GM18870 (cell line): ENCODE results near the gene SFMBT1.
"Not testable (repeated sequence)": the region's sequence is repeated elsewhere in the genome, so short reads cannot be mapped to it uniquely, and the experiment has no call there.

Experiments used
- ATAC-seq: cut with Tn5 transposase; IDR thresholded peaks from one replicate; pipeline ENCODE4 v1.9.1; 2021; ENCODE audit warnings: moderate library complexity; ENCODE audit not compliant: unreplicated experiment

The SFMBT1 gene

DNA sequence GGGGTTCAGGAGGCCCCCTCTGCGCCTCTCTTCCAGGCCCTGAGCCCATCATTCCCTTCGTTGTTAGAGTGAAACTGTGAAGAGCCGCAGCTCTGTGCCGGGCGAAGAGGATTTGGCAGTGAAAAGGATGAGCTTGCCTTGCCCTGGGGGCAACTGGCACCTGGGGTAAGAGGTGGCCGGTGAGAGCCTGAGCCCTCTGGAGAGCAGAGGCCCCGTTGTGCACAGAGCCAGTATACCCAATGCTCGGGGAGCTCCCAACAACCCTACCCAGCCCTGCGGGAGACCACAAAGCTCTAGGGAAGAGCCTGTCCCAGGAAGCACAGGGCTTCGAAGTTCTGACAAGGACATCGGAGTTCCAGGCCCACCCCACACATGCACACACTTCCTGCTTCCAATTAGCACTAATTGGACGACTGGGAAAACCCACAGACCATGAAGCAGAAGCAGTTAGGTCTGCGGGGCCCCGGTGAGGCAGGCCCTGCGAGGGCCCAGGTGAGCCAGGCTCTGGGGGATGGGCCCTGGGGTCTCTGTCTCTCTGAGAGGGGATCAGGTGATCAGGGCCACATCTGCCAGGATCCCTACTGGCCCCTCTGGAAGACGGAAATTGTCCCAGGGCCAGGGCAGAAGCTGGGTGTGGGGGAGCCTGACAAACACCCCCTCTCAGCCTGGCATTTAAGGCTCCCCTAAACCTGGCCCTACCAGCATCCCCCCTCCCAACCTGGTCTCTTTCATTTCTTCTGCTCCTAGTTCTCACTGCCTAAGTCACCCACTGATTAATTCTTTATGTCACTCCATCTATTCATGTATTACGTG lies 27.9 kb upstream of the SFMBT1 start:
- ATAC-seq: no peak

DNA sequence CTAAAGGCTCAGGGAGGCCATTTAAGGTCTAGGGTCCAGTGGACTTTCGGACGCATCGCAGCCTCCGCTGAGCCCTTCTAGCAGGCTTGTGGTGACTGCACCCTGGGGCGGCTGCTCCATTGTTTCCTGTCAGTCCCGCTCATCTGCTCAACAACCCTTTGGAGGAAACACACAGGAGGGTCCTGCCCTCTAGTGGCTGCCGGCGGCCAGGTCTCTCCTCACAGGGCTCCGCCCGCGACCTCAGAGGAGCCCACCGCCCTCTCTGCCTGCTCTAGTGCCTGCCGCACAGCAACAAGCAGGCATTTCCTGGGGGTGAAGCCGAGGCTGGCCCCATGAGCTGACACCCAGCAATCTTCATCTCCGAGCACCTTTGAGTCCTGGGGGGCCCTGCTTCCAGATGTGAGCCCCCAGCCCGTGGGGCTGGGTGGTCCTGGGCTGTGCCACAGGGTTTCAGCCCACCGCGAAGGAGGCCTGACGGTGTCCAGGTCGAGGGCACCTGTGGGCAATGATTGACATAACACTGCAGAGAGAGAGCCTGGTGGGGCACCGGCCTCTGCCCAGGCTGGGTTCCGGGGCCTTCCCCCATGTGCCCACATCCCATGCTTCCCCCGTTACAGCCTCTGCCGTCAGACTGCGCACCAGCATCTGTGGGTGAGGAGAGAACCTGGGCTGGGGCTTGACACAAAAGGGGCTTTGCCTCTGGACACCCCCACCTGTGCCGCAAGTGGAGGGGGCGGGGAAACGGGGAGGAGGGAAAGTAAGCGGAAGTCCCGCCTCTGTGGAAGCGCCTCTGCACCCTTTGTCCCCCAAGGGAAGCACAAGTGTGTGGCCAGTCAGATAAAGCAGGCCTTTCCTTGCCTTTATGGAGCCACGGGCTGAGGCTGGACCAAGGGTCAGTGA lies 27.0 kb upstream of the SFMBT1 start:
- ATAC-seq: peak; percentile 81

DNA sequence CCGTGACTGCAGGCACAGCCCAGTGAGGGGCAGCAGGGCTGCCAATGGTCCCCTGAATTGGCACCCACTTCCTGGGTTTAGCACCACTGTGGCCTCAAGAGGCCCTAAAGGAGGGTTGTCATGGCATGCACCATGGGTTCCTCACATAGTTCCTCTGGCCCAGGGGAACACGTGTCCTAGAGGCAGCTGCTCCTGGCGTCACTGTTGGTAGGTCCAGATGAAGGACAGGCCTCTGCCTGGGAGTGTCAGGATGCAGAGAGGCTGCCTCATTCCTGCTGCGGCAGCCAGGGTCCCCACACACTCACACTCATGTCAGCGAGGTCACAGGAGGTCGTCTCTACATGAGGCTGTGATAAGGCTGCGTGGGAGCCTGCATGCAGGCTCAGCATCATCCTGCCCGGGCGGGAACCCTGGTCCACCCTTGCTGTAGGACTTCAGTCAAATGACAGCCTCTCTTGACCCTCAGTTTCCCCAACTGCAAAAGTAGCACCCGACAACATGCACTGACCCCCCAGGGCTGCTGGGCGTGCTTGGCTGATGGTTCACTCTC lies 26.1 kb upstream of the SFMBT1 start:
- no peak for ATAC-seq

DNA sequence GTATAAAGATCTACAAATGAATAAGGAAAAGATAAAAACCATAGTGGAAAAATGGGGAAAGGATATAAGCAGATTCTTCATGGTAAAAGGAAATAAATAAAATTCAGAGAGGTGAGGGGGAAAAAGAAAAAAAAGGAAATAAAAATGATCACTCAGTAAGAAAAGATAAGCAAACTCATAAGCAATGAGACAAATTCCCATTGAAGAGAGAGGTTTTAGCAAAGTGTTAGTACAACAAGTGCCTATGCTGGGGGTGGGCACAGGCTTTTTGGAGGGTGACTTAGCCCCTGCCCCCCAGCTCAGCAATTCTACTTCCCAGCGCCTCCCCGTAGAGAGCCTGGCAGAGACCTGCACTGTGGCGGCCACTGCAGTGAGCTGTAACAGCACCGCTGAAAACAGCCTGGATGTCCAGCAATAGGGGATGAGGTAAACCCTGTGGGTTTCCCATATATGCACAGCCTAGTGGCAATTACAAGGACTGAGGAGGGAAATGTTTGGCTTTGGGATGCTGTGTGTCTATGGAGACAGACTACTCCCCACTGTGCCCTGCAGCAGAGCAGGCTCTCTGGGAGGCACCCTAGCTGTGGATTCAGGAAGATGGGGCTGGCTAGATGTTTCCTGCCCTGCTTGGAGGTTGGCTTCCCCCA lies 23.7 kb upstream of the SFMBT1 start:
- ATAC-seq: no peak

DNA sequence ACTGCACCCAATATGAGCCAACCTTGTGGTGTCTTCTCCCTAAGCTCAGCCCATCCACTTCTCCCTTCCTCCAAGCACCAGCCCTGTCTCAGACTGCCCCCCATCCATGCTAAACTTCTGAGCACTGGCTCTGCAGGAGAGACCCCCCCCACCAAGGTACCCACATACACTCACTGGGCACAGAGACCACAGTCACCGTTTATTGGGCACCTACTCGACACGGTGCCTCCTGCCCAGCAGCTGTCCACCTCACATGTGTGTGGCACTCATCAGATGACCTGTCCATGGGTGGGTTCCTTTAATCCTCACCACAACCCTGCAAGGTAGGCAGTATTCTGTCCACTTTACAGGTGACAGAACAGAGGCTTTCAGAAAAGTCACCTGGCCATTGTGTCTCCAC lies 22.3 kb upstream of the SFMBT1 start:
- no peak for ATAC-seq

DNA sequence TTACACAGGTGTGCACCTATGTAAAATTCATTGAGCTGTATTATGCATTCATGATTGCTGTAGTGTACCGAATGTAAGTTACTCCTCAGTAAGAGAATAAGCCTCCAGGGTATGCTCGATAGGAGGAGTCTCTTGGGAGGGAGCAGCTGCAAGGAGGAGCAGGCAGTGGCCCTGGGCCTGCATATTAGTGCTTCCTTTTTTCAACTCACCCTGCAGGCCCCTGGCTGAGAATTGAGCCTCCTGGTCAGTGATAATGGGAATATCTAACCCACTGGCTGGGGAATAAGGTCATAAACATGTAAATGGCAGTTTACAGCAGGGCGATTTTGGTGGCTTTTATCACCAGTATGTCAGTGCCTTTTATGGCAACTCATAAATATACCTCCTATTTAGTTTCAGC lies 21.7 kb upstream of the SFMBT1 start:
- no peak for ATAC-seq

DNA sequence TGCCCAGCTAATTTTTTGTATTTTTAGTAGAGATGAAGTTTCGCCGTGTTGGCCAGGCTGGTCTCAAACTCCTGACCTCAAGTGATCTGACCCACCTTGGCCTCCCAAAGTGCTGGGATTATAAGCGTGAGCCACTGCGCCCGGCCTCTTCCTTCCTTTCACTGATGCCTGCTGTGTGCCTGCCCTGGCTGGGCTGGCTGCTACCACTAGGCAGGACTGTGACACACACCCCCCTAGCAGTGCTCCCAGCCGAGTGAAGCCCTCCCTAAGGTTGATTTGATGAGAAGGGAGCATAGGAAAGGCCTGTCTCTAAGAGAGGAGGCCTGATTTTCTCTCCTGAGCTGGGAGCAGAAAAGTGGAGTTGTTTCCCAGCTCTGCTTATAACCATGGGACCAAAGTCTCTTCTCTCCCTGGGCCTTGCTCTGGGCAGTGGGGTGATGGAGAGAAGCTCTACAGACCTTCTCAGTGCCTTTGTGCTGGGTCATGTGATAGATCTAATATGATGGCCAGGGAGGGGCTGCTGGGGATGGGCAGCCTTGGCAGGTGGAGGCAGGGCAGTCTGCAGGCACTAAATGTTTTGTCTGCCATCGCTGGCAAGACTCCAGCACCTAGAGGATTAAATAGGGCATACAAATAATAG lies 20.1 kb upstream of the SFMBT1 start:
- no peak for ATAC-seq

DNA sequence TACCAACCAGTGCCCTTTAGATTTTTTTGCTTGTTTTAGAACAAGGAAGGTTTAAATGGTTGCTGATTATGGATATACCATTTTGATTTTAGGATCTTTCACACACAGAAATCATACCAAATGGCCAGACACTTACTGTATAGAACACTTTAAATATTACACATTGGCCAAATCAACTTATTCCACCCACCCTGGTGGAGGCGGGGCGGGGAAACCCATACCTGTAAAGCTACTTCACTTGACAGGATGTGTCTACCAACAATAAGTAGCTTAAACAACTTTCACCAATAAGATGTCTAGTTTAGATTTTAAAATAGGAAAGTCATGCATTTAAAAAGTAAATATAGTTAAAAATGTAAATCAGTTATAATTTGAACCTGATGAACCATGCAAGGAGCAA lies 17.0 kb upstream of the SFMBT1 start:
- no peak for ATAC-seq

DNA sequence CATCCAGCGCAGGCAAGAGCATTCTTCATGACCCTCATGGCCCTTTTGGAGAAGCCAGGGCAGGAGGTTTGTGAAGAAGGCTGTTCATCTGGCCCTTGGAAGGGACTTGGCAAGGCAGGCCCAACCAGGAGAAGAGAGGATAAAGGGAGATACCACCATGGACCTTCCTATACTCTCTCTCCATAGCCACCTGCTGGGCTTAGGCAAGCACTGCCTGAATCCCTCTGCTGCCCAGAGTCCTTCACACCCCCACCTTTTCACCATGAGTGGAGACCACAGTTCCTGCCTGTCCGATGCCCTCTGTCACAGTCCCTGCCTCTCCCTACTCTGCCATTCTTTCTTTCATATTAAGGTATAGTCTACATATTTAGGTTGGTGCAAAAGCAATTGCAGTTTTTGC lies 10.6 kb upstream of the SFMBT1 start:
- ATAC-seq: no peak

DNA sequence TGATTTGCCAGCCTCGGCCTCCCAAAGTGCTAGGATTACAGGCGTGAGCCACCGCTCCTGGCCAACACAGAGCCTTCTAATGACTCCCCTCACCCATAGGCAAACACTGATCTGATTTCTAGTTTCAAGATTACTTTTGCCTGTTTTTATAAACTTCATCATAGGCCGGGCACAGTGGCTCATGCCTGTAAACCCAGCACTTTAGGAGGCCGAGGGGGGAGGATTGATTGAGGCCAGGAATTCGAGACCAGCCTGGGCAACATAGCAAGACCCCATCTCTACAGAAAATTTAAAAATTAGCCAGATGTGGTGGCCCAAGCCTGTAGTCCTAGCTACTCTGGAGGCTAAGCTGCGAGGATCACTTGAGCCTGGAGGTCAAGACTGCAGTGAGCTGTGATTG lies 8.4 kb upstream of the SFMBT1 start:
- not testable (repeated sequence) for ATAC-seq

DNA sequence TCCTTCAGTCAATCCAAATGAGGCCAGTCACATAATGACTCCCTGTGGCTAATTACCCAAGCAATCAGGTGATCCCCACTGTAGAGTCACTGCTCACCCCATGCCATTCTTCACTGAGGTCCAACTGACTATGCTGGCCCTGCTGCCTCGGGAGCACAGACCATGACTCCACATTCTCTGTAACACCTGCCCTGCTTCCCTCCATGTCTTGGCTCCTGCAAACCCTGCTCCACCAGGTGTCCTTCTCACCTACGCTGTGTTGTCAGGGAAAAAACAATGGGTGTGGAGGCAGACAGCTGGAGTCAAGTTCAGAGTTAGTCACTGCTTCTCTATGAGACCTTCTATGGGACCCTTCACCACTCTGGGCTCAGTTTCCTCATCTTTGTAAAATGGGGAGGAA lies 6.1 kb upstream of the SFMBT1 start:
- no peak for ATAC-seq

DNA sequence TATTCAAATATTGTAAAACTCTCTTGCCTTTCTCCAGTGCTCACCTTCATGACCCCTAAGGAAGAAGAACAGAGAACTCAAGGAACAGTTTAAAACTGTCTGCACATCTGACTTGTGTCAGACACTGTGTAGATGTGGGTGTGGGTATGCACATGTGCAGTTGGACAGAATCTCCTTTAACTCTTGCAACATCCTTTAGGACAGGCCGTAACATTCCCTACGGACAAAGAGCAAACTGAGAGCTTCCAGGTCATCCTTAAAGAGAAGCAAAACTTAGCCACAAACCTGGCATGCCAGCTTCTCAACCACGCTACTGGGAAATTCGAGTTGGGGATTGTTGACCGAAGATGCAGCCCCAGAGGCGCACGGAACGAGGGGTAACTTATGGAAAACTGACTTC lies 4.1 kb upstream of the SFMBT1 start:
- no peak for ATAC-seq

DNA sequence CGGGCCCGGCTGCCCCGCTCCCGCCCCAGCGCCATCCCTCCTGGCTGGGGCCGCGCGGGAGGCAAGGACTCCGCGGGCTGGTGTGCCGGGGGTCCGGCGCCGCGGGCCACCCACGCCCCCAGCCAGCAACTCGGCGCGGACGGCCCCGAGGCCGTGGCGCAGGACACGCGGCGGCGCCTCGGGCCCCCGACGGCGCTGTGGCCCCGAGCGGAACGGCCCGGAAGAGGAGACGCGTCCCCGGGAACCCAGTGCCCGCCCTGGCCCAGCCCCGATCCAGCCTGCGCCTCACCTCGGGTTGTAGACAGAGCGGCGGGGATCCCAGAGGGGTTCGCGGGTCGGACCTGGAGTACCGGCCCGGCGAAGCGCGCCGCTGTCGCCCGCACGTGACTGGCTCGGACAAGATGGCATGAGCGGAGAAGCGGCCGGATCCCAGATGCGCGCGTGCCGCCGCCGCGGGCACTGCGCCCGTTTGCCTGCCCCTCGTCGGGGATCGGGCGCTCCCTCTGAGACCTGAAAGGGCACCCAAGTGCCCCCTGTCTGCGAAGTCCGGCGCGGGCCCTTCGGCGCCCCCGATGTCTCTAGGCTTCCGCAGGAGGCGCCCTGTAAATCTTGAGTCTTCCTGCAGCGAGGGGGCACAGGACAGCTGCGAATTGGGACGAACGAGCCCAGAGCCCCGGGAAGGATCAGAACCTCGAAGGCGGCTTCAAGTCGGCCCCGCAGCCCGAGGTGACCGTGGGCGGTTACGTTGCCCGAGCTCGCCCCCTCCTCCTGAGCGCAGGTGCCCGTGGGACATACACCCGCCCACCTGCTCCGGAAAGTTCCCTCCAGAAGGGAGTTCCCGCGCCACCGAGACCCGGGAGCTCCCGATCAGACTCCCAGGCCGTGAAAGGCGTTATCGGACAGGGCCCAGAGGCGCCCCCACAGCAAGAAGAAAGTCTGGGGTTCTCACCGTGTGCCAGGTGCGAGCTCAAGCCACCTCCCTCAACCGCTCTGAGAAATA lies 598 bp upstream of the SFMBT1 start:
- no peak for ATAC-seq

DNA sequence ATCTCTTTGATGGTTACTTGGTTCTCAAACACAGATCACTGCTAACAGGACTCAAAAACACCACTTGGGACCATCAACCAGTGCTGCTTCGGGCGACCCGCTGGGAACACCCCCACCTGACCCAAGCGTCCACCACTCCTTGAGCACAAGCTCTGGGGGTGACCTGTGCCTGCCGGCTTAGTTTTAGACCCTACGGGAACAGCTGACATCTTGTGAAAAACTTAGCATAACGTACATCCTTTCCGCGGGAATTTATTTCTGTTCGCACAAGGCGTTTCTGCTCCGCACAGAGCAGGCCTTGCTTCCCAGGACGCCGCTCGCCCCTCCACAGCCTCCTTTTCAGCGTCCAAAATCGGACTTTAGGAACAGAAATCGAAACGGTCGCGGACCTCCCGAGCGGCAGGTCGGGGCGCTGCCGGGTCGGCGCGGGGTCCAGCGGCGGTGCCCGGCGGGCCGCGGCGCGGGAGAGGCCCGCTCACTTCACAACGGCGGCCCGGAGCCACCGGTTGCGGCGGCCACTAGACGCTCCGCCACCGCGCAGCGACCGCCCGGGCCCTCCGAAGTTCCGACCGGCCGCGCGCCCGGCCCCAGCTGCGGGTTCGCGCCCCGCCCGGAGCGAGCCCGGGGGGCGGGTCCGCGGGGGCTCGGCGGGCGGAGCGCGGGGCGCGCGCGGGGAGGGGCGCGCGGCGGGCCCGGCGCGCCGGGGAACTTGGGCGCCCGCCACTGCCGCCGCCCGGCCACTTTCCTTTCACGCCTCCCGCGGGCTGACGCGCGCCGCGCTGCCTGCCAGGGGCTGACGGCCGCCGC lies 959 bp downstream of the SFMBT1 start:
- no peak for ATAC-seq

DNA sequence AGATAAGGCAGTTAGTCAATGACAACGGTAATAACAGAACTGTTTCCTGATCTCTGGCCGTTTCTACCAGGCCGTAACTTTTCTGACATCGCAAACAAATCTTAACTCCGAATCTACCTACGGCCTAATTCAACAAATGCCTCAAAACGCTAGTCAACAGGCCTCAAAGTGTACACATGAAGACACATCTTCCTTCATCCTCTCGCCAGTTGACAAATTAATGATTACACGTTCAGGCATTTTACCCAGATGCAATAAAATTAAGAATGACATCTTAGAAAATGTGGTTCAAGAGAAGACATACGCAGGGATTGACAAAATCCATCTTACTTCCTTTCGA lies 1.5 kb downstream of the SFMBT1 start:
- no peak for ATAC-seq

DNA sequence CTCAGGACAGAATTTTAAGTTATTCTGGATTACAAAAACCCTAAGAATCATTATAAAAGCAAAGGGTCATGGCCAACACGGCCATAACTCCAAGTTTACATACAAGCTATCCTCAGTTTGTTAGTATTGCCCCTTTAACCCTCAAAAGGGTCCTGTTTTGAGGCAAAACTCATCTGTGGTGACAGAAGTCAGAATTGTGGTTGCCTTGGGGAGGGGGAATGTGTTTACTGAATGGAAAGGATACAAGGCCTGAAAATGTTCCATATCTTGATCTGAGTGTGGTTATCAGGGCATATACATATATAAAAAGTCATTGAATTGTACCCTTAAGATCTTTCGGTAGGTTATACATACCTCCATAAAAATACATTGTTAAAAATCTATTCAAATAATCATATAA lies 2.1 kb downstream of the SFMBT1 start:
- ATAC-seq: no peak

DNA sequence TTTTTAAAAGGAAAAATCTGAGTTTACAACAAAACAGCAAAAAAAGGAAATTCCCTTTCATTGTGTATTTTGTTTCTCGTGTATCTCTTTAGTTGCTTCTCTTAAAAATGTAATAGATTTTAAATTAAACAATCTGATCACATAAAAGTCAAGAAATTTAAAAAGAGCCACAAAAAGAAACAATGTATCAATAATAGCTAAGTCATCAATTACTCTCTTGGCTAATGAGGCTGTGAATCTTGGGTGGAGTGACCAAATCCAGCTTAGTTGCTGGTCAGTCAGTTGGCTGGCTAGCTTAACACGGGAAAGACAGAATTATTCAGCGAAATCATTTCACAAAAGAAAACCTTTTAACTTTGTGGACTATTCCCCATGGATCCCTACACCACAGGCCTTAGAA lies 3.2 kb downstream of the SFMBT1 start:
- ATAC-seq: no peak

DNA sequence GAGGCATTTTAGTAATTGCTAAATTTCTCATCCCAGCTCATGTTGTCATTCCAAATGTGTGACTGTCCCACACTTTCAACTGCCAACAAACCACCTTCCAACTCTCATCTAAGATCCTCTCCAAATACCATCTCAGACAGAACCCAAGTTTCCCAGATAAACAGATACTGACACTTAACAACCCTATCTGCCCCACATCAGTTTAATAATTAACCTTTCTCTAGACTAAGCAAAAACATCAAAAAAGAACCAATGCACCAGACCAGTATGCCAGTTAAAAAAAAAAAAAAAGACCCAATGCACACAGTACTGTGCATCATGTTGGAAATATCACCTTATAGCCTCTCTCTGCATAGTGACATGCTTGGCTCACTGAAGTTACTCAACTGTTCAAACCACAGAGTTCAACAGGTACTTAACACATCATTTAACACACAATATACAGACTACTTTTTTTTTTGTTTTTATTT lies 5.5 kb downstream of the SFMBT1 start:
- ATAC-seq: no peak

DNA sequence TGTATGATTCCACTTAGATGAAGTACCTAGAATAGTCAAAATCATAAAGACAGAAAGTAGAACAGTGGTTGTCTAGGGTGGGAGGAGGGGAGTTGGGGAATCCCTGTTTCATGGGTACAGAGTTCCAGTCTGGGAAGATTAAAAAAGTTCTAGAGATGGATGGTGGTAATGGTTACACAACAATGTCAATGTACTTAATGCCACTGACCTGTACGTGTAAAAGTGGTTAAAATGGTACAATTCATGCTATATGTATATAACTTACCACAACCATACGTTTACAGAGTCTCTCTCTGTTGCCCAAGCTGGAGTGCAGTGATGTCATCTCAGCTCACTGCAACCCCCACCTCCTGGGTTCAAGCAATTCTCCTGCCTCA lies 6.5 kb downstream of the SFMBT1 start:
- no peak for ATAC-seq
